HCT116 (cell line): ENCODE measurements around the gene ADORA3. TPM values are rescaled to one million over a fixed set of nuclear protein-coding genes. Genes with fewer than 3 reads are reported as not detected.

Experiments
- ATAC-seq: fragments of 200-7000 bp; cut with Tn5 transposase; 2 replicates; pipeline ENCODE4 v1.9.1; 2020; ENCODE audit warnings: mild to moderate bottlenecking, moderate library complexity
- BruUV-seq: library from RNA; stranded (reverse); fragments of 400-500 nt; replicated peaks from 2 replicates; lab custom pipeline; 2021; lab: Mats Ljungman, UMichigan
- CTCF ChIA-PET: fragments of 300-600 bp; sonication (Branson Sonifier 250); formaldehyde crosslinking; loops from one replicate; lab custom pipeline; 2021; ENCODE audit warnings: antibody characterized with exemption; lab: Charles Lee
- POLR2A ChIA-PET: fragments of 300-600, 350-600 bp; sonication (Branson Sonifier 250); formaldehyde crosslinking; loops from one replicate; lab custom pipeline; 2021; ENCODE audit warnings: antibody characterized with exemption; lab: Charles Lee
- RAD21 ChIA-PET, 2 experiments: fragments of 300-600 bp; sonication (Branson Sonifier 250); formaldehyde crosslinking; loops; one replicate each; lab custom pipeline; 2023; ENCODE audit warnings: low total read pairs in 2 of 2; ENCODE audit not compliant: uncharacterized antibody in 2 of 2, unreplicated experiment in 2 of 2, low non-redundant PET in 1 of 2; lab: Charles Lee
- DNase-seq: peaks from one replicate; pipeline ENCODE4 v3.0.0-alpha.2; 2010; ENCODE audit warnings: low read depth, low spot score
- H2AFZ ChIP-seq: fragments of 200-600 bp; shearing (Covaris generic), sonication (generic); 2 replicates; pipeline ENCODE4 v1.6.1; 2017; ENCODE audit warnings: low read depth, mixed run types, mixed read lengths, antibody characterized with exemption, low read length; ENCODE audit not compliant: poor library complexity, severe bottlenecking
- H3K27ac ChIP-seq: 2 replicates; pipeline ENCODE4 v1.5.1; 2012; ENCODE audit warnings: low read depth, low read length
- H3K27me3 ChIP-seq: fragments of 200-600 bp; sonication (generic); 2 replicates; pipeline ENCODE4 v1.6.1; 2016; ENCODE audit warnings: mixed run types, low read length, mixed read lengths; ENCODE audit not compliant: insufficient read depth
- H3K36me3 ChIP-seq, 2 experiments: fragments of 200-500 bp in 1 of 2; fragments of 200-600 bp in 1 of 2; sonication (Bioruptor generic) in 1 of 2; sonication (generic) in 1 of 2; 2 replicates each; pipeline versions ENCODE4 v1.5.1 to v1.6.1; 2014 to 2016; ENCODE audit warnings: low read length in 2 of 2, inconsistent platforms in 1 of 2, mixed read lengths in 1 of 2, mixed run types in 1 of 2; ENCODE audit not compliant: insufficient read depth in 2 of 2, control insufficient read depth in 1 of 2
- H3K4me1 ChIP-seq, 2 experiments: fragments of 200-600 bp in 1 of 2; sonication (generic) in 1 of 2; 2 replicates each; pipeline versions ENCODE4 v1.5.1 to v1.6.1; 2012 to 2017; ENCODE audit warnings: low read length in 2 of 2, inconsistent platforms in 1 of 2, mild to moderate bottlenecking in 1 of 2, mixed read lengths in 1 of 2, mixed run types in 1 of 2, moderate library complexity in 1 of 2; ENCODE audit not compliant: insufficient read depth in 2 of 2, control insufficient read depth in 1 of 2
- H3K4me2 ChIP-seq: fragments of 200-600 bp; sonication (generic); 2 replicates; pipeline ENCODE4 v1.6.1; 2017; ENCODE audit warnings: mixed run types, low read length, mixed read lengths
- H3K4me3 ChIP-seq, 2 experiments: fragments of 200-600 bp in 1 of 2; sonication (generic) in 1 of 2; replicated peaks in 1 of 2; 2 replicates each; pipeline ENCODE4 v1.5.1; 2011 to 2016; ENCODE audit warnings: low read length in 2 of 2, control low read depth in 1 of 2, low read depth in 1 of 2, mild to moderate bottlenecking in 1 of 2, mixed read lengths in 1 of 2, mixed run types in 1 of 2
- H3K79me2 ChIP-seq: fragments of 200-600 bp; sonication (generic); 2 replicates; pipeline ENCODE4 v1.6.1; 2017; ENCODE audit warnings: mild to moderate bottlenecking, mixed run types, low read length, moderate library complexity, mixed read lengths; ENCODE audit not compliant: insufficient read depth
- H3K9ac ChIP-seq: fragments of 200-600 bp; sonication (generic); 2 replicates; pipeline ENCODE4 v1.6.1; 2016; ENCODE audit warnings: low read length, mixed read lengths
- H3K9me2 ChIP-seq: fragments of 200-600 bp; sonication (generic), shearing (Covaris generic); 2 replicates; pipeline ENCODE4 v1.6.1; 2017; ENCODE audit warnings: mixed run types, mild to moderate bottlenecking, moderate library complexity; ENCODE audit not compliant: insufficient read depth
- H3K9me3 ChIP-seq, 2 experiments: fragments of 200-500 bp in 1 of 2; fragments of 200-600 bp in 1 of 2; sonication (Bioruptor generic) in 1 of 2; sonication (generic) in 1 of 2; 2 replicates each; pipeline ENCODE4 v1.6.1; 2014 to 2017; ENCODE audit warnings: low read length in 2 of 2, mixed read lengths in 2 of 2, inconsistent platforms in 1 of 2, low read depth in 1 of 2, mild to moderate bottlenecking in 1 of 2, mixed run types in 1 of 2, moderate library complexity in 1 of 2; ENCODE audit not compliant: control insufficient read depth in 1 of 2, insufficient read depth in 1 of 2
- H4K20me1 ChIP-seq: fragments of 200-600 bp; sonication (generic), shearing (Covaris generic); 2 replicates; pipeline ENCODE4 v1.6.1; 2017; ENCODE audit warnings: mixed run types, mild to moderate bottlenecking, moderate library complexity; ENCODE audit not compliant: insufficient read depth
- RAD21 ChIP-seq: IDR thresholded peaks from 2 replicates; pipeline ENCODE4 v1.6.1; 2012; ENCODE audit warnings: low read depth, mild to moderate bottlenecking
- SIN3A ChIP-seq: IDR thresholded peaks from 2 replicates; pipeline ENCODE4 v1.6.1; 2012; ENCODE audit warnings: low read depth
- ZFX ChIP-seq: fragments of 450-650 bp; IDR thresholded peaks from 2 replicates; pipeline ENCODE4 v1.6.1; 2017
- ZNF274 ChIP-seq: fragments of 200-500 bp; sonication (Bioruptor generic); IDR thresholded peaks from 2 replicates; pipeline ENCODE4 v1.6.1; 2014; ENCODE audit warnings: mild to moderate bottlenecking, low read depth, low read length, inconsistent platforms
- intact Hi-C: fragments of 100-400 bp; cut with micrococcal nuclease; formaldehyde crosslinking; loops from 2 replicates; pipeline ENCODE4 v1.10.0; 2022
- total RNA-seq: library from RNA; stranded (reverse); gene quantifications from one replicate; pipeline ENCODE4 v1.2.1, GENCODE V29; 2021; ENCODE audit not compliant: unreplicated experiment
- TF ChIP-seq, protein P1 (sequence below), 3 experiments: fragments of 200-600 bp in 1 of 3; sonication (generic) in 1 of 3; IDR thresholded peaks in 2 of 3; conservative IDR thresholded peaks in 1 of 3; 2 replicates each; pipeline ENCODE4 v1.5.1; 2012 to 2017; ENCODE audit warnings: low read depth in 2 of 3, low read length in 2 of 3, antibody characterized with exemption in 1 of 3, borderline replicate concordance in 1 of 3, control low read depth in 1 of 3, mild to moderate bottlenecking in 1 of 3, mixed read lengths in 1 of 3, mixed run types in 1 of 3, moderate library complexity in 1 of 3; ENCODE audit not compliant: insufficient read depth in 1 of 3
- TF ChIP-seq, protein P2 (sequence below): IDR thresholded peaks from 2 replicates; pipeline ENCODE4 v1.6.1; 2012
- TF ChIP-seq, protein P3 (sequence below): IDR thresholded peaks from 2 replicates; pipeline ENCODE4 v1.6.1; 2012
- TF ChIP-seq, protein P4 (sequence below): IDR thresholded peaks from 2 replicates; pipeline ENCODE4 v1.6.1; 2012; ENCODE audit warnings: low read depth

ADORA3 gene
- total RNA-seq, 1 experiment from 2014 or later, result not detected

DNA sequence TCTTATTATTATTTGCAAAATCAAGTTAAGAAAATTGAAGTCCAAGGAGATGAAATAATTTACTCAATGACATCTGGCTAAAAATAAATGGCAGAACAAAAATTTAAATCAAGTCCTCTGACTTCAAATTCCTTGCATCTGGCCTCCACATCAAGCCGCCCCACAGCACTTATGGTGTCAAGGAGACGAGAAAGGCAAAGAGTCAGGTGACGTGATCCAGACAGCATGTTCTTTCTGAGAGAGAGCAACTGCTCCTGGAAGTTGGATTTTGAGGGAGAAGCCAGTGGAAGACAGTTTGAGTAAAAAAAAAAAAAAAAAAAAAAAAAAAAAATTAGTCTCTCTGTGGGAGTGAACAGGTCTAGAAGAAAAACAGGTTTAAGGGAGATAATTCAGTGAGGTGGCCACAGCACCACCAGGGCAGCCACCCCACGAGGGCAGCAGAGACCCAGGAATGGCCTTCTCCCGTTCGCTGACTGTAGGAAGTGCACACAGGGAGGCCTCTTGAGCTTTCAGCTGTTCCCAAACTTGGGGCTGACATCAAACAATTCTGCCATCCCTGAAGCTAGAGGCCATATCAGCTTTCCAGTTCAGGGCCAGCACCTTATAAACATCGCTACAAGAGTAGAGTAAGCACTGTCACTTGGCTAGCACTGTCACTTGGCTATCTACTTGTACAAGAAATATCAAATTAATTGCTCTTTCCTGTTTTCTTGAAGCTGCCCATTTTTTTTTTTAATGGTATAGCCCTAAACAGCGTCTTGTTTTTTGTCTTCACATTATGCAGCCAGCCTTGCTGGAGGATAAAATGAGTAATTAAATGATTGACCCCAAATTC, 21.8 kb downstream of the ADORA3 start (continued):
- TF ChIP-seq, protein P1, sequence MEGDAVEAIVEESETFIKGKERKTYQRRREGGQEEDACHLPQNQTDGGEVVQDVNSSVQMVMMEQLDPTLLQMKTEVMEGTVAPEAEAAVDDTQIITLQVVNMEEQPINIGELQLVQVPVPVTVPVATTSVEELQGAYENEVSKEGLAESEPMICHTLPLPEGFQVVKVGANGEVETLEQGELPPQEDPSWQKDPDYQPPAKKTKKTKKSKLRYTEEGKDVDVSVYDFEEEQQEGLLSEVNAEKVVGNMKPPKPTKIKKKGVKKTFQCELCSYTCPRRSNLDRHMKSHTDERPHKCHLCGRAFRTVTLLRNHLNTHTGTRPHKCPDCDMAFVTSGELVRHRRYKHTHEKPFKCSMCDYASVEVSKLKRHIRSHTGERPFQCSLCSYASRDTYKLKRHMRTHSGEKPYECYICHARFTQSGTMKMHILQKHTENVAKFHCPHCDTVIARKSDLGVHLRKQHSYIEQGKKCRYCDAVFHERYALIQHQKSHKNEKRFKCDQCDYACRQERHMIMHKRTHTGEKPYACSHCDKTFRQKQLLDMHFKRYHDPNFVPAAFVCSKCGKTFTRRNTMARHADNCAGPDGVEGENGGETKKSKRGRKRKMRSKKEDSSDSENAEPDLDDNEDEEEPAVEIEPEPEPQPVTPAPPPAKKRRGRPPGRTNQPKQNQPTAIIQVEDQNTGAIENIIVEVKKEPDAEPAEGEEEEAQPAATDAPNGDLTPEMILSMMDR (IDR thresholded peaks at IDR 0.05 in 2 of 3, conservative IDR thresholded peaks at IDR 0.05 in 1 of 3; ENCODE audit: borderline replicate concordance in 1 of 3, insufficient read depth in 1 of 3, low read depth in 2 of 3, low read length in 2 of 3), result peak; percentile 59 to 84 (median 67)
- TF ChIP-seq SIN3A (no peak), ZFX (no peak)
- TF ChIP-seq, protein P2, sequence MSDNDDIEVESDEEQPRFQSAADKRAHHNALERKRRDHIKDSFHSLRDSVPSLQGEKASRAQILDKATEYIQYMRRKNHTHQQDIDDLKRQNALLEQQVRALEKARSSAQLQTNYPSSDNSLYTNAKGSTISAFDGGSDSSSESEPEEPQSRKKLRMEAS, result no peak

DNA sequence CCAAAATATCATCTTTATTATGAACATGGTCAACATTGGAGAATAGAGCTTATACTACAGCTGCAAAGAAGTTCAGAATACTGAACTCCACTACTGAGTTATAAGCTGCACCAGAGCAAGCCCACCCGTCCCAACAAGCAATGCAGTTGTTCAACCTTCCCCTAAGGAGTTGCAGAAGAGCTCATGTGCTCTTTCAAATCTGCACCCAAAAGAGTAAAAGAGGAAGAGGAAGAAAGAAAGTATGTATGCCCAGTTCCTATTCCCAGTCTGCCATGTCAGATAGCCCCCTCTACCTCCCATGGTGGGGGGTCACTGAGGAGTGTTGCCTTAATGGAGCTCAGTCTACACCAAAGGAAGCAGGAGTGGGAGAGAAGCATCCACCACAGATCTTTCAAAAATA, 22.8 kb downstream of the ADORA3 start:
- H3K4me2 ChIP-seq, result no peak overlapping the region
- DNase-seq, result no peak
- no peak overlapping the region for H3K4me3 ChIP-seq
- H3K4me1 ChIP-seq, result no peaks in the 10 kb centered on the region
- no peaks in the 10 kb centered on the region for H3K36me3 ChIP-seq
- no peak overlapping the region for H3K9ac ChIP-seq
- no peaks in the 10 kb centered on the region for H3K9me3 ChIP-seq
- ChIA-PET POLR2A (no interaction called here), CTCF (interaction anchor here (1.8 to 3.2 kb wide), 3 partner anchors 267 to 287 kb away, joined by 5 to 41 read pairs (median 39); no protein-coding TSS in a partner anchor), RAD21 (no interaction called here)
- intact Hi-C loops, result loop anchor here (1.0 to 5.0 kb wide), 4 partner anchors 176 to 512 kb away; no protein-coding TSS in a partner anchor
- no peak for ATAC-seq
- H4K20me1 ChIP-seq, result no peaks in the 10 kb centered on the region
- H3K9me2 ChIP-seq, result no peaks in the 10 kb centered on the region
- no peaks in the 10 kb centered on the region for H3K27me3 ChIP-seq
- no TSS peak for BruUV-seq
- no peak overlapping the region for H3K27ac ChIP-seq
- no peaks in the 10 kb centered on the region for H3K79me2 ChIP-seq
- TF ChIP-seq SIN3A, result no peak
- TF ChIP-seq, protein P3, sequence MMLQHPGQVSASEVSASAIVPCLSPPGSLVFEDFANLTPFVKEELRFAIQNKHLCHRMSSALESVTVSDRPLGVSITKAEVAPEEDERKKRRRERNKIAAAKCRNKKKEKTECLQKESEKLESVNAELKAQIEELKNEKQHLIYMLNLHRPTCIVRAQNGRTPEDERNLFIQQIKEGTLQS, result no peak
- TF ChIP-seq, protein P4, sequence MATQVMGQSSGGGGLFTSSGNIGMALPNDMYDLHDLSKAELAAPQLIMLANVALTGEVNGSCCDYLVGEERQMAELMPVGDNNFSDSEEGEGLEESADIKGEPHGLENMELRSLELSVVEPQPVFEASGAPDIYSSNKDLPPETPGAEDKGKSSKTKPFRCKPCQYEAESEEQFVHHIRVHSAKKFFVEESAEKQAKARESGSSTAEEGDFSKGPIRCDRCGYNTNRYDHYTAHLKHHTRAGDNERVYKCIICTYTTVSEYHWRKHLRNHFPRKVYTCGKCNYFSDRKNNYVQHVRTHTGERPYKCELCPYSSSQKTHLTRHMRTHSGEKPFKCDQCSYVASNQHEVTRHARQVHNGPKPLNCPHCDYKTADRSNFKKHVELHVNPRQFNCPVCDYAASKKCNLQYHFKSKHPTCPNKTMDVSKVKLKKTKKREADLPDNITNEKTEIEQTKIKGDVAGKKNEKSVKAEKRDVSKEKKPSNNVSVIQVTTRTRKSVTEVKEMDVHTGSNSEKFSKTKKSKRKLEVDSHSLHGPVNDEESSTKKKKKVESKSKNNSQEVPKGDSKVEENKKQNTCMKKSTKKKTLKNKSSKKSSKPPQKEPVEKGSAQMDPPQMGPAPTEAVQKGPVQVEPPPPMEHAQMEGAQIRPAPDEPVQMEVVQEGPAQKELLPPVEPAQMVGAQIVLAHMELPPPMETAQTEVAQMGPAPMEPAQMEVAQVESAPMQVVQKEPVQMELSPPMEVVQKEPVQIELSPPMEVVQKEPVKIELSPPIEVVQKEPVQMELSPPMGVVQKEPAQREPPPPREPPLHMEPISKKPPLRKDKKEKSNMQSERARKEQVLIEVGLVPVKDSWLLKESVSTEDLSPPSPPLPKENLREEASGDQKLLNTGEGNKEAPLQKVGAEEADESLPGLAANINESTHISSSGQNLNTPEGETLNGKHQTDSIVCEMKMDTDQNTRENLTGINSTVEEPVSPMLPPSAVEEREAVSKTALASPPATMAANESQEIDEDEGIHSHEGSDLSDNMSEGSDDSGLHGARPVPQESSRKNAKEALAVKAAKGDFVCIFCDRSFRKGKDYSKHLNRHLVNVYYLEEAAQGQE, result no peak
- TF ChIP-seq ZNF274, result no peak
- no peak for TF ChIP-seq RAD21
- H2AFZ ChIP-seq, result no peak overlapping the region
